HepG2 (cell line): ENCODE results near the gene ORMDL3. TPM values are rescaled to one million over a fixed set of nuclear protein-coding genes. Genes with fewer than 3 reads are reported as not detected.

ENCODE experiments used
- CENPX ChIP-seq: sonication (generic); formaldehyde crosslinking; IDR thresholded peaks from 2 replicates; pipeline ENCODE4 v1.9.0; 2021; ENCODE audit warnings: mild to moderate bottlenecking, missing genetic modification reagents, moderate library complexity
- EP300 ChIP-seq, 3 experiments: sonication (generic) in 1 of 3; formaldehyde crosslinking in 1 of 3; IDR thresholded peaks; 2 replicates each; pipeline versions ENCODE4 v1.5.1 to v1.6.1; 2011 to 2020; ENCODE audit warnings: low read depth in 2 of 3, low read length in 2 of 3, borderline replicate concordance in 1 of 3, improper control_type of control experiment in 1 of 3, mild to moderate bottlenecking in 1 of 3, missing genetic modification reagents in 1 of 3, moderate library complexity in 1 of 3
- FOXO1 ChIP-seq: sonication (generic); formaldehyde crosslinking; IDR thresholded peaks from 2 replicates; pipeline ENCODE4 v1.4.0; 2020; ENCODE audit warnings: missing genetic modification reagents
- HIVEP1 ChIP-seq: sonication (generic); formaldehyde crosslinking; IDR thresholded peaks from 2 replicates; pipeline ENCODE4 v1.4.0; 2020; ENCODE audit warnings: mild to moderate bottlenecking, missing genetic modification reagents
- MEF2D ChIP-seq: sonication (generic); formaldehyde crosslinking; IDR thresholded peaks from 2 replicates; pipeline ENCODE4 v1.5.1; 2020; ENCODE audit warnings: mild to moderate bottlenecking, missing genetic modification reagents
- MIER3 ChIP-seq: IDR thresholded peaks from 2 replicates; pipeline ENCODE4 v1.6.1; 2016; ENCODE audit warnings: missing compliant biosample characterization, borderline replicate concordance
- NR2C2 ChIP-seq: sonication (generic); formaldehyde crosslinking; IDR thresholded peaks from 2 replicates; pipeline ENCODE4 v1.4.0; 2020; ENCODE audit warnings: missing genetic modification reagents, mild to moderate bottlenecking, moderate library complexity, borderline replicate concordance
- POLR2G ChIP-seq: fragments of 200-400 bp; formaldehyde crosslinking; IDR thresholded peaks from 2 replicates; pipeline ENCODE4 v1.6.1; 2018; ENCODE audit warnings: mild to moderate bottlenecking, low read depth, low read length, moderate library complexity
- SALL1 ChIP-seq: sonication (generic); formaldehyde crosslinking; IDR thresholded peaks from 2 replicates; pipeline ENCODE4 v1.8.0; 2022; ENCODE audit warnings: mild to moderate bottlenecking, missing genetic modification reagents
- SCMH1 ChIP-seq: sonication (generic); formaldehyde crosslinking; IDR thresholded peaks from 2 replicates; pipeline ENCODE4 v1.9.0; 2021; ENCODE audit warnings: missing genetic modification reagents, mild to moderate bottlenecking, borderline replicate concordance
- ZNF326 ChIP-seq: sonication (generic); formaldehyde crosslinking; IDR thresholded peaks from 2 replicates; pipeline ENCODE4 v1.4.0; 2020; ENCODE audit warnings: missing genetic modification reagents, borderline replicate concordance
- ZNF431 ChIP-seq: sonication (generic); formaldehyde crosslinking; IDR thresholded peaks from 2 replicates; pipeline ENCODE4 v1.9.0; 2022; ENCODE audit warnings: missing genetic modification reagents, low read depth, mild to moderate bottlenecking, borderline replicate concordance
- ZNF484 ChIP-seq: sonication (generic); formaldehyde crosslinking; IDR thresholded peaks from 2 replicates; pipeline ENCODE4 v1.5.1; 2020; ENCODE audit warnings: mild to moderate bottlenecking, low read depth, missing genetic modification reagents, borderline replicate concordance
- ZNF550 ChIP-seq: sonication (generic); formaldehyde crosslinking; IDR thresholded peaks from 2 replicates; pipeline ENCODE4 v1.4.0; 2020; ENCODE audit warnings: mild to moderate bottlenecking, missing genetic modification reagents, borderline replicate concordance
- ZNF841 ChIP-seq: sonication (generic); formaldehyde crosslinking; IDR thresholded peaks from 2 replicates; pipeline ENCODE4 v1.8.1; 2023; ENCODE audit warnings: missing genetic modification reagents, borderline replicate concordance
- polyA plus RNA-seq, 8 experiments: library from polyadenylated mRNA; depleted of rRNA in 3 of 8; stranded (reverse) in 7 of 8; unstranded in 1 of 8; fragments of >200 nt; fragmentation: Illumina TruSeq in 4 of 8; extraction: Trizol in 4 of 8; gene quantifications; 2 replicates each; pipeline versions ENCODE4 v1.2.1 to v1.2.3, GENCODE V29; 2011 to 2016; ENCODE audit warnings: low read depth in 4 of 8, missing spikeins in 1 of 8, mixed read lengths in 1 of 8; ENCODE audit not compliant: insufficient read depth in 1 of 8
- total RNA-seq, 5 experiments: library from RNA; depleted of rRNA; stranded (reverse); fragments of >200 nt; fragmentation: Illumina TruSeq; extraction: Trizol; gene quantifications; 2 replicates each; pipeline ENCODE4 v1.2.3, GENCODE V29; 2016; ENCODE audit warnings: low read depth in 1 of 5
- TF ChIP-seq, protein P1 (sequence below): IDR thresholded peaks from 2 replicates; pipeline ENCODE4 v1.6.1; 2016; ENCODE audit warnings: low read depth, control low read depth
- TF ChIP-seq, protein P2 (sequence below): sonication (generic); formaldehyde crosslinking; IDR thresholded peaks from 2 replicates; pipeline ENCODE4 v1.4.0; 2020; ENCODE audit warnings: missing genetic modification reagents
- TF ChIP-seq, protein P3 (sequence below): sonication (generic); formaldehyde crosslinking; IDR thresholded peaks from 2 replicates; pipeline ENCODE4 v1.9.0; 2021; ENCODE audit warnings: missing genetic modification reagents, mild to moderate bottlenecking, borderline replicate concordance
- TF ChIP-seq, protein P4 (sequence below): IDR thresholded peaks from 2 replicates; pipeline ENCODE4 v1.6.1; 2016; ENCODE audit warnings: missing compliant biosample characterization, missing genetic modification reagents, borderline replicate concordance
- TF ChIP-seq, protein P5 (sequence below): sonication (generic); formaldehyde crosslinking; IDR thresholded peaks from 2 replicates; pipeline ENCODE4 v1.8.0; 2022; ENCODE audit warnings: missing genetic modification reagents, low read depth, mild to moderate bottlenecking, borderline replicate concordance
- TF ChIP-seq, protein P6 (sequence below): sonication (generic); formaldehyde crosslinking; conservative IDR thresholded peaks from 2 replicates; pipeline ENCODE4 v1.5.0; 2020; ENCODE audit warnings: missing genetic modification reagents

Gene ORMDL3
- total and polyA plus RNA-seq, 2 of the 13 experiments (the other 11 are each of a cell fraction or from before 2014, with no cell fraction given), result 181 to 384 TPM

DNA sequence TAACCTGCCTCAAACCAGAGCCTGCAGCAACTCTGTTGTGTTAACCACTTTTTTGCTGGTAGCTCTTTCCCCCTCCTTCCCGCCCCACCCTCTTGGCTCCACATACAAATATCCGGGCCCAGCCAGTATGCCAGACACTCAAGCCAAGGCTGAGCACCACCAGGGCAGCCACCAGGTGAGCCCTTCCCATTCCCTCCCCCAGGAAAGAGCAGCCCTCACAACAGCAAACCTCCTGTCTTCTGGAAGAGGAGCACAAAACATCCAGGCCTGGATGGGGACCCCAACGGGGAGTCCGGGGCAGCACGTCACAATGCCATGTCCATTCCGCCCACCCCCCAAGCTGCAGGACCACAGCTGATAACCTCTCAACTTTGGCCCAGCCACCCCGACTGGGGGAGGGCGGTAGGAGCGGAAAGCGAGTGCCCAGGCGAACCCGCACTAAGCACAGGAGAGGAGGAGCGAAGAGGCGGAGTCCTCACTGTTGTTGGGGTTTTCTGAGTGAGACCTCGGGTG lies 757 bp downstream of the ORMDL3 start (continued):
- peak in 1 of 2 experiments; percentile 33; a peak in 1 of 4 replicates for TF ChIP-seq EP300 (IDR thresholded peaks at IDR 0.05; ENCODE audit: low read depth in 2 of 2, low read length in 2 of 2)
- TF ChIP-seq EP300 (CRISPR knock-in tag; IDR thresholded peaks at IDR 0.05; ENCODE audit: borderline replicate concordance), result no peak
- TF ChIP-seq, protein P1, sequence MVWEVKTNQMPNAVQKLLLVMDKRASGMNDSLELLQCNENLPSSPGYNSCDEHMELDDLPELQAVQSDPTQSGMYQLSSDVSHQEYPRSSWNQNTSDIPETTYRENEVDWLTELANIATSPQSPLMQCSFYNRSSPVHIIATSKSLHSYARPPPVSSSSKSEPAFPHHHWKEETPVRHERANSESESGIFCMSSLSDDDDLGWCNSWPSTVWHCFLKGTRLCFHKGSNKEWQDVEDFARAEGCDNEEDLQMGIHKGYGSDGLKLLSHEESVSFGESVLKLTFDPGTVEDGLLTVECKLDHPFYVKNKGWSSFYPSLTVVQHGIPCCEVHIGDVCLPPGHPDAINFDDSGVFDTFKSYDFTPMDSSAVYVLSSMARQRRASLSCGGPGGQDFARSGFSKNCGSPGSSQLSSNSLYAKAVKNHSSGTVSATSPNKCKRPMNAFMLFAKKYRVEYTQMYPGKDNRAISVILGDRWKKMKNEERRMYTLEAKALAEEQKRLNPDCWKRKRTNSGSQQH (CRISPR knock-in tag), result peak; percentile 62; the same call in 1 of the 2 replicates
- TF ChIP-seq MIER3 (CRISPR knock-in tag), result peak; percentile 15; the same call in 1 of the 2 replicates
- peak; percentile 76 for TF ChIP-seq SALL1 (CRISPR knock-in tag)
- TF ChIP-seq, protein P2, sequence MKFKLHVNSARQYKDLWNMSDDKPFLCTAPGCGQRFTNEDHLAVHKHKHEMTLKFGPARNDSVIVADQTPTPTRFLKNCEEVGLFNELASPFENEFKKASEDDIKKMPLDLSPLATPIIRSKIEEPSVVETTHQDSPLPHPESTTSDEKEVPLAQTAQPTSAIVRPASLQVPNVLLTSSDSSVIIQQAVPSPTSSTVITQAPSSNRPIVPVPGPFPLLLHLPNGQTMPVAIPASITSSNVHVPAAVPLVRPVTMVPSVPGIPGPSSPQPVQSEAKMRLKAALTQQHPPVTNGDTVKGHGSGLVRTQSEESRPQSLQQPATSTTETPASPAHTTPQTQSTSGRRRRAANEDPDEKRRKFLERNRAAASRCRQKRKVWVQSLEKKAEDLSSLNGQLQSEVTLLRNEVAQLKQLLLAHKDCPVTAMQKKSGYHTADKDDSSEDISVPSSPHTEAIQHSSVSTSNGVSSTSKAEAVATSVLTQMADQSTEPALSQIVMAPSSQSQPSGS (CRISPR knock-in tag), result no peak
- TF ChIP-seq ZNF326, result no peak
- TF ChIP-seq ZNF484, result no peak
- TF ChIP-seq, protein P3, sequence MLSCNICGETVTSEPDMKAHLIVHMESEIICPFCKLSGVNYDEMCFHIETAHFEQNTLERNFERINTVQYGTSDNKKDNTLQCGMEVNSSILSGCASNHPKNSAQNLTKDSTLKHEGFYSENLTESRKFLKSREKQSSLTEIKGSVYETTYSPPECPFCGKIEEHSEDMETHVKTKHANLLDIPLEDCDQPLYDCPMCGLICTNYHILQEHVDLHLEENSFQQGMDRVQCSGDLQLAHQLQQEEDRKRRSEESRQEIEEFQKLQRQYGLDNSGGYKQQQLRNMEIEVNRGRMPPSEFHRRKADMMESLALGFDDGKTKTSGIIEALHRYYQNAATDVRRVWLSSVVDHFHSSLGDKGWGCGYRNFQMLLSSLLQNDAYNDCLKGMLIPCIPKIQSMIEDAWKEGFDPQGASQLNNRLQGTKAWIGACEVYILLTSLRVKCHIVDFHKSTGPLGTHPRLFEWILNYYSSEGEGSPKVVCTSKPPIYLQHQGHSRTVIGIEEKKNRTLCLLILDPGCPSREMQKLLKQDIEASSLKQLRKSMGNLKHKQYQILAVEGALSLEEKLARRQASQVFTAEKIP (CRISPR knock-in tag), result no peak
- no peak for TF ChIP-seq ZNF841
- no peak for TF ChIP-seq ZNF550 (CRISPR knock-in tag)
- TF ChIP-seq MEF2D (CRISPR knock-in tag), result peak; percentile 32; the same call in 1 of the 2 replicates
- TF ChIP-seq FOXO1 (CRISPR knock-in tag), result peak; percentile 57; the same call in 1 of the 2 replicates
- TF ChIP-seq, protein P4, sequence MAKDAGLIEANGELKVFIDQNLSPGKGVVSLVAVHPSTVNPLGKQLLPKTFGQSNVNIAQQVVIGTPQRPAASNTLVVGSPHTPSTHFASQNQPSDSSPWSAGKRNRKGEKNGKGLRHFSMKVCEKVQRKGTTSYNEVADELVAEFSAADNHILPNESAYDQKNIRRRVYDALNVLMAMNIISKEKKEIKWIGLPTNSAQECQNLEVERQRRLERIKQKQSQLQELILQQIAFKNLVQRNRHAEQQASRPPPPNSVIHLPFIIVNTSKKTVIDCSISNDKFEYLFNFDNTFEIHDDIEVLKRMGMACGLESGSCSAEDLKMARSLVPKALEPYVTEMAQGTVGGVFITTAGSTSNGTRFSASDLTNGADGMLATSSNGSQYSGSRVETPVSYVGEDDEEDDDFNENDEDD (CRISPR knock-in tag), result no peak
- TF ChIP-seq, protein P5, sequence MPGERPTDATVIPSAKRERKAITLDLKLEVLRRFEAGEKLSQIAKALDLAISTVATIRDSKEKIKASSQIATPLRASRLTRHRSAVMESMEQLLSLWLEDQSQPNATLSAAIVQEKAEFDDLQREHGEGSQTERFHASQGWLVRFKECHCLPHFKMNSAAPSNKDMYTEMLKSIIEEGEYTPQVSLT (CRISPR knock-in tag), result no peak; the same call in 1 of the 2 replicates
- TF ChIP-seq NR2C2 (CRISPR knock-in tag), result peak; percentile 96
- peak; percentile 32; the same call in 1 of the 2 replicates for TF ChIP-seq HIVEP1 (CRISPR knock-in tag)
- TF ChIP-seq, protein P6, sequence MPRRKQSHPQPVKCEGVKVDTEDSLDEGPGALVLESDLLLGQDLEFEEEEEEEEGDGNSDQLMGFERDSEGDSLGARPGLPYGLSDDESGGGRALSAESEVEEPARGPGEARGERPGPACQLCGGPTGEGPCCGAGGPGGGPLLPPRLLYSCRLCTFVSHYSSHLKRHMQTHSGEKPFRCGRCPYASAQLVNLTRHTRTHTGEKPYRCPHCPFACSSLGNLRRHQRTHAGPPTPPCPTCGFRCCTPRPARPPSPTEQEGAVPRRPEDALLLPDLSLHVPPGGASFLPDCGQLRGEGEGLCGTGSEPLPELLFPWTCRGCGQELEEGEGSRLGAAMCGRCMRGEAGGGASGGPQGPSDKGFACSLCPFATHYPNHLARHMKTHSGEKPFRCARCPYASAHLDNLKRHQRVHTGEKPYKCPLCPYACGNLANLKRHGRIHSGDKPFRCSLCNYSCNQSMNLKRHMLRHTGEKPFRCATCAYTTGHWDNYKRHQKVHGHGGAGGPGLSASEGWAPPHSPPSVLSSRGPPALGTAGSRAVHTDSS, result no peak
- no peak for TF ChIP-seq SCMH1 (CRISPR knock-in tag)
- peak; percentile 64 for TF ChIP-seq POLR2G
- TF ChIP-seq ZNF431 (CRISPR knock-in tag), result 0 out of 2 replicates have a peak, but pooled peaks have one; percentile 72
- TF ChIP-seq CENPX, result no peak
